PC-9 (cell line): ENCODE data around the gene FOS. TPM values are rescaled to one million over a fixed set of nuclear protein-coding genes. Genes with fewer than 3 reads are reported as not detected.
A peak's percentile ranks its signal among the peaks of the same experiment; 100 is the strongest.

ENCODE experiments used
- BruUV-seq: library from RNA; stranded (reverse); fragments of 400-500 nt; replicated peaks from 2 replicates; lab custom pipeline; 2021; lab: Mats Ljungman, UMichigan
- CTCF ChIA-PET: fragments of 300-600 bp; sonication (Branson Sonifier 250); formaldehyde crosslinking; loops from one replicate; lab custom pipeline; 2022; ENCODE audit warnings: antibody characterized with exemption; lab: Charles Lee
- POLR2A ChIA-PET: fragments of 300-600 bp; sonication (Branson Sonifier 250); formaldehyde crosslinking; loops from one replicate; lab custom pipeline; 2022; ENCODE audit warnings: antibody characterized with exemption; ENCODE audit not compliant: unreplicated experiment; lab: Charles Lee
- DNase-seq, 2 experiments: peaks; one replicate each; pipeline versions ENCODE4 v3.0.0 to v3.0.0-alpha.2; 2015 to 2022; ENCODE audit warnings: mixed read lengths in 1 of 2
- H2AFZ ChIP-seq: fragments of 200-600 bp; sonication (generic); 2 replicates; pipeline ENCODE4 v1.8.1; 2017; ENCODE audit warnings: antibody characterized with exemption
- H3F3A ChIP-seq: fragments of 200-600 bp; sonication (generic); 2 replicates; pipeline ENCODE4 v1.8.1; 2017; ENCODE audit warnings: antibody characterized with exemption, mild to moderate bottlenecking, low read depth; ENCODE audit not compliant: insufficient read depth
- H3K27ac ChIP-seq: fragments of 200-600 bp; sonication (generic); 2 replicates; pipeline ENCODE4 v1.6.1; 2016; ENCODE audit warnings: mixed run types
- H3K27me3 ChIP-seq: fragments of 200-600 bp; sonication (generic); 2 replicates; pipeline ENCODE4 v1.6.1; 2016; ENCODE audit warnings: low read depth, mixed run types; ENCODE audit not compliant: insufficient read depth
- H3K36me3 ChIP-seq: fragments of 200-600 bp; sonication (generic); 2 replicates; pipeline ENCODE4 v1.6.1; 2016; ENCODE audit warnings: low read depth, mixed run types
- H3K4me1 ChIP-seq: fragments of 200-600 bp; sonication (generic); replicated peaks from 2 replicates; pipeline ENCODE4 v1.6.1; 2016; ENCODE audit warnings: mixed run types; ENCODE audit not compliant: insufficient read depth
- H3K4me2 ChIP-seq: fragments of 200-600 bp; sonication (generic); 2 replicates; pipeline ENCODE4 v1.6.1; 2017; ENCODE audit warnings: mixed run types
- H3K4me3 ChIP-seq: fragments of 200-600 bp; sonication (generic); 2 replicates; pipeline ENCODE4 v1.6.1; 2016; ENCODE audit warnings: mixed run types
- H3K79me2 ChIP-seq: fragments of 200-600 bp; sonication (generic); 2 replicates; pipeline ENCODE4 v1.6.1; 2017; ENCODE audit warnings: low read depth, mixed run types
- H3K9me2 ChIP-seq: fragments of 200-600 bp; sonication (generic); 2 replicates; pipeline ENCODE4 v1.8.1; 2017; ENCODE audit warnings: mild to moderate bottlenecking; ENCODE audit not compliant: insufficient read depth
- H3K9me3 ChIP-seq: fragments of 200-600 bp; sonication (generic); 2 replicates; pipeline ENCODE4 v1.8.1; 2016; ENCODE audit warnings: low read depth; ENCODE audit not compliant: insufficient read depth
- H4K20me1 ChIP-seq: fragments of 200-600 bp; sonication (generic); 2 replicates; pipeline ENCODE4 v1.8.1; 2017; ENCODE audit not compliant: insufficient read depth
- CTCF ChIP-seq: fragments of 200-600 bp; sonication (generic); conservative IDR thresholded peaks from 2 replicates; pipeline ENCODE4 v1.6.1; 2017; ENCODE audit warnings: mixed run types, antibody characterized with exemption, mild to moderate bottlenecking, moderate library complexity
- EZH2 ChIP-seq: fragments of 200-600 bp; sonication (generic); IDR thresholded peaks from 2 replicates; pipeline ENCODE4 v1.8.0; 2017; ENCODE audit warnings: antibody characterized with exemption, low read depth
- intact Hi-C: fragments of 100-400 bp; cut with micrococcal nuclease; formaldehyde crosslinking; loops from one replicate; pipeline ENCODE4 v1.10.0; 2022; ENCODE audit not compliant: unreplicated experiment
- total RNA-seq: library from RNA; stranded (reverse); gene quantifications from 2 replicates; pipeline ENCODE4 v1.2.3, GENCODE V29; 2021

FOS gene
- total RNA-seq, 1 experiment from 2014 or later: 84.6 TPM

DNA sequence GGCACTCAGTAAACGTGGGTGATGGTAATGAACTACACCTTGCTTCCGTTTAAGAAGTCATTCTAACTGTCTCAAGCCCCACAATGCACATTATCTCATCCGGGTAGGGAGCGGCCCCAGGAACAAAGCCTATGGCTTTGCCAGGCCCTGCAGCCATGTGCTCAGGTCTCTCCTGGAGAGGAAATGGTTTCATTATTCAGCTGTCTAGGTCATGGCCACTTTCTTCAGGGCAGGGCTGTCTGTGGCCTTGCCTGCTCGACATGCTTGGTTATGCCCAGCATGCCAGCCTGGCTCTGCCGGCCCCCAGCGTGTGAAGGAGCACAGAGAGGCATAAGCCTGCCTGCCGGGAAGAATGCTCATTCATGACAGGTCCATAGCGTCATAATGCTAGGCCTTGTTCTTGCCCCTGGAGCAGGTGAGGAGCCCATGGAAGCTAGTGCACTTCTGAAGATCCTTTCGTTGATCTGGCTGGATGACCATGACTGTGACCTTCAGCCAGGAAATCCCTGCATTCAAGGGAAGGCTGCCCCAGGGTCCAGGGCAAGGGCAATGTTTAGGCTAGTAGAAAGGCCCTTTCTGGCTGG lies 26.3 kb upstream of the FOS start:
- Histone ChIP-seq H3K27ac (peak overlapping the region; percentile 57), H3F3A (peaks cover 64% of the 10 kb centered on the region), H3K4me2 (no peak overlapping the region; the same call in 1 of the 2 replicates), H3K4me3 (no peak overlapping the region), H3K27me3 (no peaks in the 10 kb centered on the region), H4K20me1 (no peaks in the 10 kb centered on the region), H3K36me3 (no peaks in the 10 kb centered on the region), H3K9me3 (no peaks in the 10 kb centered on the region), H3K4me1 (peaks cover 78% of the 10 kb centered on the region), H2AFZ (peak overlapping the region; percentile 1; the same call in 1 of the 2 replicates), H3K79me2 (no peaks in the 10 kb centered on the region), H3K9me2 (no peaks in the 10 kb centered on the region)
- intact Hi-C loops: loop anchor here (1.0 kb wide), 1 partner anchor 48 kb away; no protein-coding TSS in a partner anchor
- ChIA-PET CTCF (no interaction called here), POLR2A (interaction anchor here (0.5 to 0.7 kb wide), 5 partner anchors 22 to 347 kb away, joined by 3 to 19 read pairs (median 4); no protein-coding TSS in a partner anchor)
- TF ChIP-seq EZH2: no peak
- TF ChIP-seq CTCF: no peak
- peak; percentile 83 to 89 for DNase-seq
- BruUV-seq: no TSS peak

DNA sequence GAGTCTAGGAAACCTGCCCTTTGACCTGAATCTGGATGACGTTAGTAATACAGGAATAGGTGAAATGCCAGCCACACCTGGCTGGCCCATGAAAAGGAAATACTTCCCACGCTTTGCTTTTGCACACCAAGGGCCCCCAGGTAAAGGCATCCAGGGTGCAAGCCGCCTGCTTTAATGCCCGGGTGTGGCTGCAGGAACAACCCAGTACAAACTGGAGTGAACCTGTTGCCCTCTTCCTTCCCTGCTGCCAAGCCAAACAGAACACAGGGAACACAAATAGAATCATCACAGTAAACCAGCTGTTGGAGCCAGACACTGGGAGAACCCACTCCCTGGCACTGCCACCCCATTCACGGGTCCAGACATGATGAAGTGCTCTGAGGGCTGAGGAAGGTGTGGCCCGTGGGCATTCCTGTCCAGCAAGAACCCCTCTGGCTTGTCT lies 24.2 kb upstream of the FOS start:
- peak; percentile 84 to 89 for DNase-seq
- Histone ChIP-seq H3K9me3 (no peaks in the 10 kb centered on the region), H3K4me2 (peak overlapping the region; percentile 68), H4K20me1 (no peaks in the 10 kb centered on the region), H3K27ac (peak overlapping the region; percentile 83), H3K4me1 (peaks cover 86% of the 10 kb centered on the region), H3K27me3 (no peaks in the 10 kb centered on the region), H3K36me3 (no peaks in the 10 kb centered on the region), H3K79me2 (no peaks in the 10 kb centered on the region), H3F3A (peaks cover 73% of the 10 kb centered on the region), H2AFZ (peak overlapping the region; percentile 10; the same call in 1 of the 2 replicates), H3K9me2 (no peaks in the 10 kb centered on the region), H3K4me3 (peak overlapping the region; percentile 23; the same call in 1 of the 2 replicates)
- ChIA-PET CTCF (interaction anchor here (0.8 kb wide), 1 partner anchor 41 kb away, joined by 3 read pairs; no protein-coding TSS in a partner anchor), POLR2A (interaction anchor here (0.5 to 1.6 kb wide), 10 partner anchors 9 to 308 kb away, joined by 3 to 19 read pairs (median 5); no protein-coding TSS in a partner anchor)
- intact Hi-C loops: loop anchor here (1.0 kb wide), 3 partner anchors 23 to 54 kb away; no protein-coding TSS in a partner anchor
- BruUV-seq: no TSS peak
- no peak for TF ChIP-seq CTCF
- no peak for TF ChIP-seq EZH2

DNA sequence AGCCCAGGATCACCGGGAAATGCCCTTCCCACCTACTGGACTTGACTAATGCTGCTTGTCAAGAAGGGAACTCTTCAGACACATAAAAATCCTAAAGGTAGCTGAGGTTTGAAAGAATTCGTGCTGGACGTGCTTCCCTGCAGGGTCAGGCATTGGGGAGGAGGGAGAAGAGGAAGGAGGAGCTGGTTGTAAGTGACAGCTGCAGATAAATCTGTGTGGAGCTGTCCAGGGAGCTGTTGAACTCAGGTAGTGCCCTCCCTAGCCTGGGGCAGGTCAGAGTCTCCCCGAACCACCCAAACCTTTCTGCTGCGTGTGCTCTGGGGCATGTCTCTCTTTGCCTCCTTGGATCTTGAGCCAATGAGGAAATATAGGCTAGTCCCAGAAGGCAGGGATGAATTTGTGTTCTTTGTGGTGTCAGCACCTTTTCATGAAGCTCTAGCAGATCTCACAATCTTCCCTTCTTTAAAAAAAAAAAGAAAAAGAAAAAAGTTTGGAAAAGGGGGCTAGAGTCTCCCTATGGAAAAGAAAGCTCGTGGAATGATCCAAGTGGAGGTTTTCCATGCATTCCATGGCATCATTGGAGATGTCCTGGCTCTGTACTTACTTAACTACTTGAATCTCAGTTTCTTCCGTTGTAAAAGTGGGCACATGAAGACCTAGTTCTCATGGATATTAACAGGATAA lies 23.6 kb upstream of the FOS start:
- no peaks in the 10 kb centered on the region for H3K9me2 ChIP-seq
- no peaks in the 10 kb centered on the region for H3K79me2 ChIP-seq
- no TSS peak for BruUV-seq
- ChIA-PET POLR2A (interaction anchor here (0.5 to 1.6 kb wide), 18 partner anchors 10 to 639 kb away, joined by 3 to 17 read pairs (median 4); no protein-coding TSS in a partner anchor), CTCF (interaction anchor here (0.6 to 0.9 kb wide), 3 partner anchors 32 to 130 kb away, joined by 3 to 4 read pairs (median 3); no protein-coding TSS in a partner anchor)
- no peaks in the 10 kb centered on the region for H3K9me3 ChIP-seq
- H3K27ac ChIP-seq: peak overlapping the region; percentile 83
- H3K4me1 ChIP-seq: peaks cover 86% of the 10 kb centered on the region
- H3K27me3 ChIP-seq: no peaks in the 10 kb centered on the region
- H3K36me3 ChIP-seq: no peaks in the 10 kb centered on the region
- intact Hi-C loops: loop anchor here (1.0 to 5.0 kb wide), 6 partner anchors 22 to 197 kb away; no protein-coding TSS in a partner anchor
- peak; percentile 85 to 94 for DNase-seq
- peak overlapping the region; percentile 10; the same call in 1 of the 2 replicates for H2AFZ ChIP-seq
- H3K4me2 ChIP-seq: peak overlapping the region; percentile 68
- peaks cover 72% of the 10 kb centered on the region for H3F3A ChIP-seq
- H3K4me3 ChIP-seq: peak overlapping the region; percentile 23; the same call in 1 of the 2 replicates
- TF ChIP-seq CTCF: no peak
- TF ChIP-seq EZH2: no peak
- no peaks in the 10 kb centered on the region for H4K20me1 ChIP-seq
